Hematopoietic multipotent progenitor cell treated with erythropoietin and hydrocortisone succinate and interleukin-3 and kit ligand, for 15 days (in vitro differentiated cells): ENCODE data around the gene ESRRG.

Experiments
- DNase-seq: peaks from one replicate; pipeline ENCODE4 v3.0.0-alpha.2; 2015; ENCODE audit warnings: low spot score

The ESRRG gene

DNA sequence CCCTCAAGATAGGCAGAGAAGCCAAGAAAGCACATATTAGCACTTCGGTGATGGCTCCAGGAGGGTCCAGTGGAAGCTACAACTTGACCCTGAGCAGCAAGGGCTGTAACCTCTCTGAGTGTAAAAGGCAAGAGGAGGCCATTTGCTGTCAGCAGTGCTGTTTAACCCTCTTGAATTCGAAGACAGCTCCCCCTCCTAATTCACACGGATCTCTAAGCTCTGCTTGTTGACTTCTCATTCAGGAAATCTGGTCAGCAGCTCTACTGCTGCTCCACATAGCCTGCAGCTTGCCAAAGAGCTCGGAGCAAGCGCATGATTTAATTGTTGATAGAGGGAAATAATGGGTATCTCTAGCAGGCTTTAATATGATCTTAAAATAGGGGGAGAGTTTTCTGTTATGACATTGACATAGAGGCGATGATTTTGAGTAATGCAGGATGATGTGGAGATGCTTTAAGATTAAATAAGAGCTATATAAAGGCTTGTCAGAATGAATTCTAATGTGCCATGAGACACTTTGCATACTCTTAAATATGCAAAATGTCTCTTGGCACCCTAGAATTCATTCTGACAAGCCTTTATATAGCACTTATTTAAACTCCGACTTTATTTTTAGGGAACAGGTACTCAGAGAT, 220.6 kb downstream of the ESRRG start:
- no peak for DNase-seq

DNA sequence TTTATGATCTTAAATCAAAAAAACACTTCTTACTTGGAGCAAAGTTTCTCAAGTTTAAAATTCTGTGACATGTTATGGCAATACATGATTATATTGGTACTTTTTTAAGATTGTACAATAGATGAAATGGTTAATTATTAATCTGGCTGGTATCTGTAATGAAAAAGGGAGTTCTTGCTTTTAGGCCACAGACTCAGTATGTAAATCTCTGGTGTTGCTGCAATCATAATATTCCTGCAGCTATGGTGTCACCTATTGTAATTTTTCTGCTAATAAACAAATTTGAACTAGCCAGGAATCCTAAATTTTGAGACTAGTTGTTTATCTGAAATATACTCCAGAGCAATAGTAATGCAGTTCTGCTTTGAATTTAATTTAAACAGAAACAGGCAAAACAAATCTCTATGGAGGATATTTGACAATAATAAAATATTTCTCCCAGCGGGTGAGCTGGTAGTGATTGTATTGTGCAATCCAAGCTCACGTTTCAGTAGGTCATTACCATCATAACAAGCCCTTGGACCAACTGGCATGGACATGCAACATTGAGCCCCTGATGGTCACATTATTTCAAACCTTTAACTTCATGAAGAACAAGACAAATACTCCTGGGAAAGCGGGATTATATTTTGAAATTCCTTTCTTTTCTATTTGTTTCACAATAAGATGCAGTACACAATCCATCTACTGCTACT, 222.8 kb downstream of the ESRRG start:
- DNase-seq: no peak

DNA sequence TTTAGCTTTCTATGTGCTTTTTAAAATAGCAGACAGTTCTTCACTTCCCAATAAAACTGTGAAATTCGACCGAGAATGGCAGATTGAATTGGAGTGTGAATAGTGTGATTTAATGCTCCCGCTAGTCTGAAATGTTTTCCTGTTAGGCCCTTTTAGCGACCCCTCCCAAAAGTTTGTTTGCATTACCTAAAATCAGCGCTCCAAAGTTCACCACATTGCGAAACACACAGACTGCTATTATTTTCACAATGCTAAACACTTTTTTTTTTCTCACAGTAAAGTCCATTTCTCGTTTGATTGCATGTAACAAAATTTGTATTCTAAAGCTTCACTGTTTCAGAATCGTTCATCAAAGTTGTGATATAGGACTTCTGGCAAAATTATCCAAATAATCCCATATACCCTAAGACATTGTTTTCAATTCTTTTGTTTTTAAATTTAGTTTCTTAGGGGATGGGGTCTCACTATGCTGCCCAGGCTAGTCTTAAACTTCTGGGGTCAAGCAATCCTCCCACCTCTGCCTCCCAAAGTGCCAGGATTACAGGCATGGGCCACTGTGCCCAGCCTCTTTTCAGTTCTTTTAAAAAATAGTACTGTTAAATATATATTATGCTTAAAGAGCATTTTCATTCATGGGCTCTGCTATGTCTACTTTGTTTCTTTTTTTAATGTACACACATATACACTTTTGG, 223.5 kb downstream of the ESRRG start:
- no peak for DNase-seq

DNA sequence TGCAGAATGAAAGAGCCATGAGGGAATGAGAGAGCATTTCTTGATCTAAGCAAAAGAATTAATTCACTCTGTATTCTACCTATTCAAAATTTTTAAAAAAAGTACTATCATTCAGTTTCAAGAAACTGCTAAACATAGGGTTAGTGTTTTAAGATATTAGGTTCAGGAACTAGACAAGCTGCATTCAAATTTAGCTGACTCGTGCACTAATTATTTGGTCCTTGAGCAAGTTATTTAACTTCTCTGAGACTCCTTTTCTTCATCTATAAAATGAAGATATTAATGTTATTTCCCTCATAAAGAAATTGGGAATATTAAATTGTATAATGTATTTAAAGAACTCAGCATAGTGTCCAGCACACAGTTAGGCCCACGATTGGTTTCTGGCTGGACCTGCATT, 225.0 kb downstream of the ESRRG start:
- no peak for DNase-seq

DNA sequence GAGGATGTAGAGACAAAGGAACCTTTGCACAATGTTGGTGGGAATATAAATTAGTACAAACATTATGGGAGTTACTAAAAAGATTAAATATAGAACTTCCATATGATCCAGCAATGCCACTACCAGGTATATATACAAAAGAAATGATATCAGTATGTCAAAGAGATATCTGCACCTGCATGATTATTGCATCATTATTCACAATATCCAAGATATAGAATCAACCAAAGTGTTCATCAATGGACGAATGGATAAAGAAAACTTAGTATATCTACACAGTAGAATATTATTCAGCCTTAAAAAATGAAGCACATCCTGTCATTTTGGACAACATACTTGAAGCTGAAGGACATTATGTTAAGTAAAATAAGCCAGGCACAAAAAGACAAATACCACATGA, 238.2 kb downstream of the ESRRG start:
- DNase-seq: no peak

DNA sequence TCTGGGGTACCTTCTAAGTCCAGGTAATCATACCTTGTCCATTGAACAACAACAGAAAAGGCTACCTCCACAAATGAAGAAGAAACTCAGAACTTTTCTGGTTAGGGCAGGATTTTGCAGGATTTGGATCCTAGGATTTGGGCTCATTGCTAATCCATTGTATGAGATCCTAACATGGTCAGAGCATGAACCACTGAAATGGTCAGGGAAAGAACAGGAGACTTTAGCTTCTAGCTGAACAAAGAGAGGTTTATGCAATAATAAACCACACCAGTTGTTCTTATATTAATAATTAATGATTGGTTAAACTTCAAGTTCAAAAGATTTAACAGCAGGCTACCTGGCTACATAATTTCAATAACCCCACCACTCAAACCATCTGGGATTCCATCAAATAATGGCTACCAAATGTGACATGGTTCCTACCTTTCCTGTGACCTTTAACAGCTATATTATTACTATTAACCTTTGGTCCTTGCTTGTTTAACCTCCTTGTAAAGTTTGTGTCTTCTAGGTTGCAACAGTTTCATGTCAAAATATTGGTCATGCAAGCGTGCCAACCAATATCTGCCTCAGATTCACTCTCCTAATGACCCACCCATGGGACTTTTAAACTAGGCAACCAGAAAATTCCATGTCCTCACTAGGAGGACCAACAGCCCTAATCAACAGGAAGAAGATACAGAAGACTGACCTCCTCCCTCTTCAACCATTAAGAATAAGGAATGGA, 239.4 kb downstream of the ESRRG start:
- no peak for DNase-seq

DNA sequence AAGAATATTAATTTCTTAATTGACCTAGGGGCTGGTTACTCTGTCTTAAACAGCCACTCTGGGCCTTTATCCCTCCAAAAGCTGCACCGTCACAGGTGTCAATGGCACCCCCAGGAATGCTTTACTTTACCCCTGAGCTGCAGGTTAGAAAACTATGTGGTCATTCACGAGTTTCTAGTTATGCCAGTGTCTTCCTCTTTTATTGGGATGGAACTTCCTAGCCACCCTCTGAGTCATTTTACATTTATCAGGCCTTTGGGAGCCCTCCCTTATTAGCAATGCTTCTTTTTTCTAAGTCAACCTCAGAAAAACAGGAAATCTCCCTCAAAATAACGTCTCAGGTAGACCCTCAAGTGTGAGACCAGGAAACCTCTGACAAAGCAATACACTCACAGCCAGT, 240.6 kb downstream of the ESRRG start:
- no peak for DNase-seq

DNA sequence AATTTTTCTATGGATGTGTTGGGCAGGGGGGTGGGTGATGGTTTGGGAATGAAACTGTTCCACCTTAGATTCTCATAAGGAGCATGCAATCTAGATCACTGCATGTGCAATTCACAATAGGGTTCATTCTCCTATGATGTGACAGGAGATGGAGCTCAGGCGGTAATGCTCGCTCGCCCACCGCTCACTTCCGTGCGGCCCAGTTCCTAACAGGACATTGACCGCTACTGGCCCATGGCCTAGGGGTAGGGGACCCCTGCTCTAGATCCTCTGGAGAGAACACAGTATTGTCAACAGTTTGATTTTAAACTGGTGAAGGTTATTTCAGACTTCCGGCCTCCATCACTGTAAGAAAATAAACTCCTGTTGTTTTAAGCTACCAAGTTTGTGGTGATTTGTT, 245.0 kb downstream of the ESRRG start:
- no peak for DNase-seq

DNA sequence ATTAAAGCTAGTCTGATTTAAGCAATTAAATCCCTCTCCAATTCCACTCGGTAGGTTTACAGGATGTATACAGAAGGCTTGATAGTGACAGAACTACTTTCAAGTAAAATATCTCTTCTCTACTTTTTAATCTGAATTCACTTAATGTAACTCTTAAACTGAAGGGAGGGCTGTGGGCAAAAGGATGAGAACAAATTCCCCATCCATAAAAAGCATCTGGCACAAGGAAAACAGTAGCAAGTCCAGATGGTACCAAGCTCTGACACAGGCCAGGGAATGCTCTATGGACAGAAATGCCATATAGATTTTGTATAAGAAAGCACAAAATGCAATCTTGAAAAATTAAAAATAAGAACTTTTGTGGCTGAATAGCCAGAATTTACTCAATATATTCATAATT, 246.9 kb downstream of the ESRRG start:
- no peak for DNase-seq

DNA sequence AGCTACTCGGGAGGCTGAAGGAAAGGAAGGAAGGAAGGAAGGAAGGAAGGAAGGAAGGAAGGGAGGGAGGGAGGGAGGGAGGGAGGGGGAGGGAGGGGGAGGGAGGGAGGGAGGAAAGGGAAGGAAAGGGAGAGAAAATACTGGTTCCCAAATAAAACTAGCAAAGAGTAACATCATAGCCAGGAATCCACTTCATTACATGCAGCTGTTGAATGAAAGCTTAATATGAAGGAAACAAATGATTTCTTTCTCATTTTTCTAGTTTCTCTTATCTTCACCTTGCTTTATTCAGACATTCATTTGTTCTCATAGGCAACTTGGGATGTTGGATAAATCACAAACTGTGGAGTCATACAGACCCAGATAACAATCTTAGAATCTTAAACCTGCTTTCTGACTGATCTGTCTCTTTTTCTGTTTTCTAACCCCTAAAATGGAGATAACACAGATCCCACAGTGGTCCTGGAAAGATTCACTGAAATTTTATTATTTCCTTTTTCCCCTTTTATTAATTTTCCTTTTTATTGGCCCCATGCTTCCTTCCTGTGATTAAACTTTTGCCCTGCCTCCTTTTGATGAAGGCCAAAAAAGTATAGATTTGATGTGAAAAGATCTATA, 247.5 kb downstream of the ESRRG start:
- DNase-seq: no peak

DNA sequence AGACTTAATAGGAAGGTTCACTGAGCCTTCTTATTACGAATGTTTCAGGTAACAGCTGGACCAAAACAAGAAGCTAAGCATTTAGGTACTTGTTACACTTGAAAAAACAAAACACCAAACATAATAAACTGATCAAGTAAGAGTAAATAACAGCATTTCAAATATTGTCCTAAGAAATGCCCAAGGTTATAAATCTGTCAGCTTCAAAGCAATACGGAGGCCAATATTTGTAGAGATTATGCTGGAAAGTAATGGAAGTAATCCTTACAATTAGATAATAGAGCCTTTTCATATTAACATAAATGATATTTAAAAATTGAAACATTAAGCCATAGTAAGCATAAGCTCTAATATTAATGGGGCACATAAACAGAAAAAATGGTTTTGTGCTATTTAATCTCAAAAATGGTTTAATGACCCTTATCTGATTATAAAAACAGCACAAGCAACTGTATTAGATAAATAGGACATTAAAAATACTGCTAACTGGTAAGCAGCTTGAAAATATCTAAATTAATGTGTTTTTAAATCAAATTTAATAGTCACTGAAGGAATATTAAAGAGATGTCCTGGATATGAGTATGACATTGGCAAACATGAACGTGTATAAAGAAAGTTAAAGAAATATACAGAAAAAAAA, 256.9 kb downstream of the ESRRG start:
- no peak for DNase-seq

DNA sequence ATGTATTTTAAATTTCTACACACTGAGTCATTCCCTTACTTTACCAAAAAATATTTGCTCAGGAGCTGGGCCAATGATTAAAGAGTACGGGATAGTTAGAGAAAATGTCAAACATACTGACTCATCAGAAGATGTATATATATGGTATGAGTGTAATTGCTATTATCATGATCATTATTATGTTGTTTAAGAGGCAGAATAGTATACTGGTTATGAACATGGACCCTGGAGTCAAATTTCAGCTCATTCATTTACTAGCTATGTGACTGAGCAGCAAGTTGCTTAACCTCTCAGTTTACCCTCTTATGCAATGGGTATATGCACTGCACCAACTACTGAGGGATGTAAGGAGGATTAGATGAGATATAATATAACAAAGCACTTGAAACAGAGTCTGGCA, 258.7 kb downstream of the ESRRG start:
- DNase-seq: no peak

DNA sequence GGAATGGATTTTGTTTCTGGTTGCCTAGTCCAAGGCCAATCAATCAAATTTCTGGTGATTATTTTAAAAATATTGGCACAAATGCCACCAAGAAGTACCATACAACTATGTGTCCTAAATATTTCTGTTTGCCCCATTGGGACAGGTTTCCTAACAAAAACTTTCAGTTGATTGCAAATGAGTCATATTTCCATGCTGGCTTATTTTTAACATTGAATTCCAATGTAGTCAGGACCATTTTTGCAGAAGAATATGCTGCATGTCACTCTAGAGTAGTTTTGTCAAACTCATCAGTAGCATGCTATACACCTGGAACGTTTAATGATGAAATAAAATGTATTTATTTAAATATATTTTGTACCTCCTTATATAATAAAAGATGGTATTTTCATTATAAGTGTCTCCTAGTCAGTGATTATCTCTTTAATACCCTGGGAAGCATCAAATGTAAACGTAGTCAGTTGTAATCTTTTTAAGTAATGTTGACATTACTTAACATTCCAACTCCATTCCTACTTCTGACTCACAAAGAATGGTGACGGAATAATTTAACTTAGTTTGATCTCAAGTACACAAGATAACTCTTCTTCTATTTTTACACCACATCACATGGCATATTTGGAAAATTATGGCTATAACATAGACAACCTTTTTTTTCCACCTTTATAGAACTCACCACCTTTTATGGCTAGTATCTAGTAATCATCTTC, 261.0 kb downstream of the ESRRG start:
- DNase-seq: no peak

DNA sequence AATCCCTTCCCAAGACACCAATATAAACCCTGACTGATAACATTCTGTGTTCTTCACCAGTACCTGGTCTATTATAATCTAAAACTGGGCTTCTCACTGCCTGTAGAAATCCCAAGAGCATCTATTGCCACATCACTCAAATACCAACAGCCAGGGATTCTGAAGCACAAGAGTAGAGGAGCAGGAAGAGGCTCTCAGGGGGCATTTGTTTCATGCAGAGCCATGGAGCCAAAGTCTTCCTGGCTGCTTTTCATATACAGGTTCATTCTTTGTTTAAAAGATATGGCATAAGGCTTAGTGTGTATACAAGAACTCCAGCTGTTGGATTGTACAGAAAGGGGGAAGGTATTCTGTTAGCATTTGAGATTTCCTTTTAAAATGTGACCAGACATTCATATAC, 261.8 kb downstream of the ESRRG start:
- no peak for DNase-seq

DNA sequence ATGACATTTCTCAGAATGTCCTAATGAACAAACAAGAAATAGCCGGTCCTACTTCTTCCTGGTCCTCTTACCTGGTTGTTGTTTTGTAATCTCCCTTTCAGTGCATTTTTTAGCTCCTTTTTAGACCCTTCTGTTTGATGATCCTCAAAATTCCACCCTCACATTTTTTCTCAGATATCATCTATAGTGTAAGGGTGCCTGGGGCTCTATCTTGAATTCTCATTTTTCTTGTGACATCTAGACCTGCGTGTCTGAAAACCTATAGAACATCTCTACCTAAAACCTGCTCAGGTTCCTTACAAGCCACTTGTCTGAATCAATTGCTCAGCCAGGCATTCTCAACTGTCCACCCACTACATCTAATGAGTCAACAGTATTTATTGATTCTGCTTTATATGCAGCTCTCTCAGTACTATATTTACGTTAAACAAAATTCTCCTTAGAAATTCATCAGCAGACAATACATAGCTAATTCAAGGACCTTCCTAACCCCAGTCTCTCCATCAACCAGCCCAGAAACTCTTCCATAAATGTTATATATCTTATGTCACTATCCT, 263.5 kb downstream of the ESRRG start:
- DNase-seq: no peak

DNA sequence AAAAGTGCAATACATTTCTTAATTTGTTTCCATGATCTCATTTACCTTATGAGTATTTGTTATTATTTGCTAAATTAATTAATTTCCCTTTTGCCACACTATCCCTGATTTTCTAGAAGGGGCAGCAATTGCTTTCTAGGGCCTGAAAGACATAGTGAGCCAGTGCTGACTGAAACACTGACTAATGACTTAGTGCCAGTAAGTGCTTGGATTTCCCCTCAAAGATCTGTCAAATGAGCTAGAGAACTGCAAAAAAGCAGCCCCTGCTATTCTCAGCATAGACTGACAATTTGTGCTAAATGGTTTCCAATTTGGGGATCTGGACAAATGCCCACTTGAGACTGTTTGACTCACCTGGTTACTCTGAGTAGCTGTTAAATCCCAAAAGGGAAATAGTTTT, 264.4 kb downstream of the ESRRG start:
- no peak for DNase-seq

DNA sequence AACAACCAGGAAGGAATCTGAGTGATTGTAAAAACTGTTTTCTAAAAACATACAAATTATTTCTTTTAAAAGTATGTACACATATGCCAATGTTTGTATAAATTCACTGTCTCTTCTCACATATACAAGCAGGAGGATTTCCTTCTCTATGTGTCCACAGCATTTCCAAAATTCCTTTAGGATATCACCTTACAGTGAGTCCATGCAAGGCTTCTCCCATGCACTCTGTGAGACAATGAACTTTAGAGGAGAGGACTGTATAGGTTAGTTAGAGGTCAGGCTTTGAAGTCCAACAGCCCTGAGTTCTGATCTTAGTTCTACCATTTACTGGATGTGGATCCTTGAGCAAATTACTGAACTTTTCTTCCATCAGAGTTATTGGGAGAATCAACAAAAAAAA, 265.9 kb downstream of the ESRRG start:
- DNase-seq: no peak

DNA sequence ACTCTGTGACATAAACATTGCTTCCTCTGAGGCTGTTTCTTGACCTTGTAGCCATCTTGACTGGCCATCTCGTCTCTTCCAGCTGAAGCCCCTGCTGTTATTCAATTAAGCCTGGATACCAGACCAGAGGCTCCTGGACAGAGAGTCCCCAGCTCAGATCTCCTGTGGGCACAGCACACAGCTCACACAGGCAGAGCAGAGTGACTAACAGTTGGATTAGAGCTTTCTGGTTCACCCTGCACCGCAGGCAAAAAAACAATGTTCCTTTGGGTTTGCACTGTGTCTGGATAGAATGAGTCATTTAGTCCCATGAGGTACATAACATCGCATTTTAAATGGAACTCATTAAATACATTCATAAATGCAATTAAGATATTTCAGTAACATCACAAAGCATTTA, 266.5 kb downstream of the ESRRG start:
- no peak for DNase-seq

DNA sequence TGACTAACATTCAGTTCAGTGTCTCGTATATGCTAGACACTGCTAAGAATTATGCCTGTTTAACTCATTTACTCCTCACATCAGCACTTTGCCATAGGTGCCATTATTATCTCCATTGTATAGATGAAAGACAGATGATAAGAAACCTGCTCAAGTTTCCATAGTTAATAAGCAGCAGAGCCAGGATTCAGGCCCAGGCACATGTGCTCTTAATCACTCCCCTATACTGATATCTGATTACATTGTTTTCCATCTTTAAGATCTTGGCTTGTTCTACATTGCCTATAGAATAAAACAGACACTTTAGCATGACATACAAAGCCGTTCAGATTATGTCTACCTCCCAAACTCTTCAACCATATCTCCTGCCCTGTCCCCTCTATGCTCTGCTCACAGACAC, 269.5 kb downstream of the ESRRG start:
- no peak for DNase-seq
